PC-9 (cell line): ENCODE data around the gene MB21D2. TPM values are rescaled to one million over a fixed set of nuclear protein-coding genes. Genes with fewer than 3 reads are reported as not detected.

Experiments used
- BruUV-seq: library from RNA; stranded (reverse); fragments of 400-500 nt; replicated peaks from 2 replicates; lab custom pipeline; 2021; lab: Mats Ljungman, UMichigan
- CTCF ChIA-PET: fragments of 300-600 bp; sonication (Branson Sonifier 250); formaldehyde crosslinking; loops from one replicate; lab custom pipeline; 2022; ENCODE audit warnings: antibody characterized with exemption; lab: Charles Lee
- POLR2A ChIA-PET: fragments of 300-600 bp; sonication (Branson Sonifier 250); formaldehyde crosslinking; loops from one replicate; lab custom pipeline; 2022; ENCODE audit warnings: antibody characterized with exemption; ENCODE audit not compliant: unreplicated experiment; lab: Charles Lee
- DNase-seq, 2 experiments: peaks; one replicate each; pipeline versions ENCODE4 v3.0.0 to v3.0.0-alpha.2; 2015 to 2022; ENCODE audit warnings: mixed read lengths in 1 of 2
- H2AFZ ChIP-seq: fragments of 200-600 bp; sonication (generic); 2 replicates; pipeline ENCODE4 v1.8.1; 2017; ENCODE audit warnings: antibody characterized with exemption
- H3F3A ChIP-seq: fragments of 200-600 bp; sonication (generic); 2 replicates; pipeline ENCODE4 v1.8.1; 2017; ENCODE audit warnings: antibody characterized with exemption, mild to moderate bottlenecking, low read depth; ENCODE audit not compliant: insufficient read depth
- H3K27ac ChIP-seq: fragments of 200-600 bp; sonication (generic); 2 replicates; pipeline ENCODE4 v1.6.1; 2016; ENCODE audit warnings: mixed run types
- H3K27me3 ChIP-seq: fragments of 200-600 bp; sonication (generic); 2 replicates; pipeline ENCODE4 v1.6.1; 2016; ENCODE audit warnings: low read depth, mixed run types; ENCODE audit not compliant: insufficient read depth
- H3K36me3 ChIP-seq: fragments of 200-600 bp; sonication (generic); 2 replicates; pipeline ENCODE4 v1.6.1; 2016; ENCODE audit warnings: low read depth, mixed run types
- H3K4me1 ChIP-seq: fragments of 200-600 bp; sonication (generic); replicated peaks from 2 replicates; pipeline ENCODE4 v1.6.1; 2016; ENCODE audit warnings: mixed run types; ENCODE audit not compliant: insufficient read depth
- H3K4me2 ChIP-seq: fragments of 200-600 bp; sonication (generic); 2 replicates; pipeline ENCODE4 v1.6.1; 2017; ENCODE audit warnings: mixed run types
- H3K4me3 ChIP-seq: fragments of 200-600 bp; sonication (generic); 2 replicates; pipeline ENCODE4 v1.6.1; 2016; ENCODE audit warnings: mixed run types
- H3K79me2 ChIP-seq: fragments of 200-600 bp; sonication (generic); 2 replicates; pipeline ENCODE4 v1.6.1; 2017; ENCODE audit warnings: low read depth, mixed run types
- H3K9me2 ChIP-seq: fragments of 200-600 bp; sonication (generic); 2 replicates; pipeline ENCODE4 v1.8.1; 2017; ENCODE audit warnings: mild to moderate bottlenecking; ENCODE audit not compliant: insufficient read depth
- H3K9me3 ChIP-seq: fragments of 200-600 bp; sonication (generic); 2 replicates; pipeline ENCODE4 v1.8.1; 2016; ENCODE audit warnings: low read depth; ENCODE audit not compliant: insufficient read depth
- H4K20me1 ChIP-seq: fragments of 200-600 bp; sonication (generic); 2 replicates; pipeline ENCODE4 v1.8.1; 2017; ENCODE audit not compliant: insufficient read depth
- EZH2 ChIP-seq: fragments of 200-600 bp; sonication (generic); IDR thresholded peaks from 2 replicates; pipeline ENCODE4 v1.8.0; 2017; ENCODE audit warnings: antibody characterized with exemption, low read depth
- intact Hi-C: fragments of 100-400 bp; cut with micrococcal nuclease; formaldehyde crosslinking; loops from one replicate; pipeline ENCODE4 v1.10.0; 2022; ENCODE audit not compliant: unreplicated experiment
- total RNA-seq: library from RNA; stranded (reverse); gene quantifications from 2 replicates; pipeline ENCODE4 v1.2.3, GENCODE V29; 2021
- TF ChIP-seq, protein P1 (sequence below): fragments of 200-600 bp; sonication (generic); conservative IDR thresholded peaks from 2 replicates; pipeline ENCODE4 v1.6.1; 2017; ENCODE audit warnings: mixed run types, antibody characterized with exemption, mild to moderate bottlenecking, moderate library complexity

The MB21D2 gene
- total RNA-seq, 1 experiment from 2014 or later, result 5.1 TPM

DNA sequence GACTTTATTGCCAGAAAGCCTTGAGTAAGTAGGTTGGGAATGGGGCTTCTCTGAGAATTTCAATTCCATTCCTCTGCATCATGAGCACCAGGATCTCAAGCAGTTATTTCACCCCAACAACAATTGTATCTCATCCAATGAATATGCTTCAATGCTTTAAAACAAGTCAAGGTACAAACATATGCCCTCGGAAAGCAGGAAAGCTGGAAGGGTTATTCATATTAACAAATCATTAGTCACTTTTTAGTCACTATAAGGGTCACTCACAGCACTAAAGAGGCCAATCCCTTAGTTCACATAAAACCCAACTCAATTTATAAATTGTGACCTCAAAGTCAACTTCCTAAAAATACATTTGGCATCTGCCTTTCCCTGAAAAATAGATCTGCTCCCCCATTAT, 16.2 kb downstream of the MB21D2 start:
- no TSS peak for BruUV-seq
- Histone ChIP-seq H3K27me3 (no peaks in the 10 kb centered on the region), H3K36me3 (peaks cover 4% of the 10 kb centered on the region; the same call in 1 of the 2 replicates), H3F3A (peaks cover 40% of the 10 kb centered on the region), H4K20me1 (no peaks in the 10 kb centered on the region), H3K4me3 (no peak overlapping the region), H3K79me2 (peaks cover 73% of the 10 kb centered on the region), H3K4me2 (peak overlapping the region; percentile 52), H3K9me3 (peaks cover 10% of the 10 kb centered on the region; the same call in 1 of the 2 replicates), H3K27ac (peak overlapping the region; percentile 87), H2AFZ (no peak overlapping the region), H3K9me2 (no peaks in the 10 kb centered on the region), H3K4me1 (peaks cover 83% of the 10 kb centered on the region)
- TF ChIP-seq, protein P1, sequence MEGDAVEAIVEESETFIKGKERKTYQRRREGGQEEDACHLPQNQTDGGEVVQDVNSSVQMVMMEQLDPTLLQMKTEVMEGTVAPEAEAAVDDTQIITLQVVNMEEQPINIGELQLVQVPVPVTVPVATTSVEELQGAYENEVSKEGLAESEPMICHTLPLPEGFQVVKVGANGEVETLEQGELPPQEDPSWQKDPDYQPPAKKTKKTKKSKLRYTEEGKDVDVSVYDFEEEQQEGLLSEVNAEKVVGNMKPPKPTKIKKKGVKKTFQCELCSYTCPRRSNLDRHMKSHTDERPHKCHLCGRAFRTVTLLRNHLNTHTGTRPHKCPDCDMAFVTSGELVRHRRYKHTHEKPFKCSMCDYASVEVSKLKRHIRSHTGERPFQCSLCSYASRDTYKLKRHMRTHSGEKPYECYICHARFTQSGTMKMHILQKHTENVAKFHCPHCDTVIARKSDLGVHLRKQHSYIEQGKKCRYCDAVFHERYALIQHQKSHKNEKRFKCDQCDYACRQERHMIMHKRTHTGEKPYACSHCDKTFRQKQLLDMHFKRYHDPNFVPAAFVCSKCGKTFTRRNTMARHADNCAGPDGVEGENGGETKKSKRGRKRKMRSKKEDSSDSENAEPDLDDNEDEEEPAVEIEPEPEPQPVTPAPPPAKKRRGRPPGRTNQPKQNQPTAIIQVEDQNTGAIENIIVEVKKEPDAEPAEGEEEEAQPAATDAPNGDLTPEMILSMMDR, result no peak
- no peak for TF ChIP-seq EZH2
- ChIA-PET POLR2A (interaction anchor here (0.6 kb wide), 1 partner anchor 205 kb away, joined by 4 read pairs; no protein-coding TSS in a partner anchor), CTCF (no interaction called here)
- intact Hi-C loops, result no loop called here
- DNase-seq, result peak in 1 of 2 experiments; percentile 98

DNA sequence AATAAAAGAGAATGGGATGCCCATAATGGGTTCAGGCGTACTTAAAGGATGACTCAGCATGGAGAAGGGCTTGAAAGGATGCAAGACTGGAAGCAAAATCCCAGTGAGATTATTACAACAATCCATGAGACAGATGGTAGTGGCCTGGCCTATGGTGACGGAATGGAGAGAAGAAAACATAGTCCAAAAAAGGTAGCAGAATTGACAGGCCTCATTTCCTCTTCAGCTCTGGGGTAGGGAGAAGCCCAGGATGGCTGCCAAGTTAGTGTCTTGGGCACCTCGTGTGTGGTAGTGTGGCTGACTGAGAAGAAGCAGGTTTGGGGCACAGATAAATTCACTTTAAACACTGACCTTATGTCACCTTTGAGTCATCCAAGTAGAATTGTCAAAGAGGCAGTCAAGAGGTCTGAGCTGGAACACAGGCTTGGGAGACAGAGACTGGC, 18.1 kb downstream of the MB21D2 start:
- Histone ChIP-seq H3K4me3 (no peak overlapping the region), H2AFZ (no peak overlapping the region), H4K20me1 (no peaks in the 10 kb centered on the region), H3K27me3 (no peaks in the 10 kb centered on the region), H3K27ac (peak overlapping the region; percentile 87), H3K9me3 (peaks cover 10% of the 10 kb centered on the region; the same call in 1 of the 2 replicates), H3K4me2 (peak overlapping the region; percentile 11), H3F3A (peaks cover 41% of the 10 kb centered on the region), H3K36me3 (peaks cover 4% of the 10 kb centered on the region; the same call in 1 of the 2 replicates), H3K9me2 (no peaks in the 10 kb centered on the region), H3K79me2 (peaks cover 76% of the 10 kb centered on the region), H3K4me1 (peaks cover 88% of the 10 kb centered on the region)
- CTCF ChIA-PET, result interaction anchor here (1.2 kb wide), 1 partner anchor 18 kb away, joined by 3 read pairs; the partner anchor contains the start of gene MB21D2
- TF ChIP-seq, protein P1, result no peak
- no peak for TF ChIP-seq EZH2
- intact Hi-C loops, result loop anchor here (10.0 kb wide), 1 partner anchor 1045 kb away; no protein-coding TSS in a partner anchor
- POLR2A ChIA-PET, result interaction anchor here (0.6 kb wide), 1 partner anchor 13 kb away, joined by 5 read pairs; no protein-coding TSS in a partner anchor
- BruUV-seq, result no TSS peak
- peak in 1 of 2 experiments; percentile 59 for DNase-seq

DNA sequence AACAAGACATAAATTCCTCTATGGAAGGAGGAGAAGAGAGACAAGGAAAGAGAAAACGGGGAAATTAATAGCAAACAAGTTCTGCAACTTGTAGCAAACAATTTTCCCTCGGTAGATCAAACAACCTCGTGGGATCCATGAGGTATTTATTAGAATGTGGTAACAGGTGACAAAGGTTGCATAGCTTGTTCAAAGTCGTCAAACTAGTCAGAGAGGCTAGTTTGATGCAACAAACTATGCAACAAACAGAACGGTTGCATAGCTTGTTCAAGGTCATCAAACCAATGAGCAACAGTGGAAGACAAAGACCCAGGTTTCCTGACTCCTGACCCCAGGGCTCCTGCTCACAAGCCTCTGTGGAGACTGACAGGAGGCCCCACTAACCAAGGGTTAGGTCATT, 20.7 kb downstream of the MB21D2 start:
- no TSS peak for BruUV-seq
- ChIA-PET CTCF (interaction anchor here (0.6 kb wide), 1 partner anchor 19 kb away, joined by 3 read pairs; no protein-coding TSS in a partner anchor), POLR2A (interaction anchor here (0.6 kb wide), 1 partner anchor 80 kb away, joined by 5 read pairs; no protein-coding TSS in a partner anchor)
- Histone ChIP-seq H3K9me3 (no peaks in the 10 kb centered on the region), H3K36me3 (no peaks in the 10 kb centered on the region), H3K4me1 (peaks cover 99% of the 10 kb centered on the region), H3K27ac (peak overlapping the region; percentile 96), H3F3A (peaks cover 45% of the 10 kb centered on the region), H3K4me2 (peak overlapping the region; percentile 55), H4K20me1 (no peaks in the 10 kb centered on the region), H3K9me2 (no peaks in the 10 kb centered on the region), H3K79me2 (peaks cover 71% of the 10 kb centered on the region), H3K4me3 (no peak overlapping the region), H3K27me3 (no peaks in the 10 kb centered on the region), H2AFZ (no peak overlapping the region)
- TF ChIP-seq, protein P1, result no peak
- TF ChIP-seq EZH2, result no peak
- intact Hi-C loops, result loop anchor here (1.0 to 10.0 kb wide), 2 partner anchors 10 to 1048 kb away; no protein-coding TSS in a partner anchor
- peak in 1 of 2 experiments; percentile 99 for DNase-seq
